HepG2 (cell line): ENCODE measurements around the gene CCDC154. TPM values are rescaled to one million over a fixed set of nuclear protein-coding genes. Genes with fewer than 3 reads are reported as not detected.

Experiments
- DMAP1 ChIP-seq: IDR thresholded peaks from 2 replicates; pipeline ENCODE4 v1.6.1; 2016
- DNMT1 ChIP-seq: sonication (generic); formaldehyde crosslinking; IDR thresholded peaks from 2 replicates; pipeline ENCODE4 v1.5.1; 2020; ENCODE audit warnings: mild to moderate bottlenecking, missing genetic modification reagents
- HOXD1 ChIP-seq: sonication (generic); formaldehyde crosslinking; IDR thresholded peaks from 2 replicates; pipeline ENCODE4 v1.5.0; 2020; ENCODE audit warnings: missing genetic modification reagents
- KAT7 ChIP-seq: IDR thresholded peaks from 2 replicates; pipeline ENCODE4 v1.6.1; 2018; ENCODE audit warnings: borderline replicate concordance, missing compliant biosample characterization
- KLF15 ChIP-seq: sonication (generic); formaldehyde crosslinking; IDR thresholded peaks from 2 replicates; pipeline ENCODE4 v1.8.1; 2023; ENCODE audit warnings: borderline replicate concordance, mild to moderate bottlenecking, inconsistent platforms, missing genetic modification reagents, mixed read lengths
- MATR3 ChIP-seq: sonication (generic); formaldehyde crosslinking; IDR thresholded peaks from 2 replicates; pipeline ENCODE4 v1.4.0; 2020; ENCODE audit warnings: missing genetic modification reagents
- NR2C2 ChIP-seq: sonication (generic); formaldehyde crosslinking; IDR thresholded peaks from 2 replicates; pipeline ENCODE4 v1.4.0; 2020; ENCODE audit warnings: missing genetic modification reagents, mild to moderate bottlenecking, moderate library complexity, borderline replicate concordance
- SMAD1 ChIP-seq: sonication (generic); formaldehyde crosslinking; IDR thresholded peaks from 2 replicates; pipeline ENCODE4 v1.4.0; 2020; ENCODE audit warnings: missing genetic modification reagents, low read depth, mild to moderate bottlenecking, borderline replicate concordance
- ZFP41 ChIP-seq: sonication (generic); formaldehyde crosslinking; IDR thresholded peaks from 2 replicates; pipeline ENCODE4 v1.4.0; 2020; ENCODE audit warnings: mild to moderate bottlenecking, missing genetic modification reagents, borderline replicate concordance
- ZNF124 ChIP-seq: sonication (generic); formaldehyde crosslinking; IDR thresholded peaks from 2 replicates; pipeline ENCODE4 v1.4.0; 2020; ENCODE audit warnings: missing genetic modification reagents
- ZNF33A ChIP-seq: sonication (generic); formaldehyde crosslinking; IDR thresholded peaks from 2 replicates; pipeline ENCODE4 v1.5.1; 2020; ENCODE audit warnings: missing genetic modification reagents, mild to moderate bottlenecking, moderate library complexity, borderline replicate concordance
- ZNF891 ChIP-seq: sonication (generic); formaldehyde crosslinking; IDR thresholded peaks from 2 replicates; pipeline ENCODE4 v1.5.0; 2020; ENCODE audit warnings: mild to moderate bottlenecking, missing genetic modification reagents
- polyA plus RNA-seq, 8 experiments: library from polyadenylated mRNA; depleted of rRNA in 3 of 8; stranded (reverse) in 7 of 8; unstranded in 1 of 8; fragments of >200 nt; fragmentation: Illumina TruSeq in 4 of 8; extraction: Trizol in 4 of 8; gene quantifications; 2 replicates each; pipeline versions ENCODE4 v1.2.1 to v1.2.3, GENCODE V29; 2011 to 2016; ENCODE audit warnings: low read depth in 4 of 8, missing spikeins in 1 of 8, mixed read lengths in 1 of 8; ENCODE audit not compliant: insufficient read depth in 1 of 8
- total RNA-seq, 5 experiments: library from RNA; depleted of rRNA; stranded (reverse); fragments of >200 nt; fragmentation: Illumina TruSeq; extraction: Trizol; gene quantifications; 2 replicates each; pipeline ENCODE4 v1.2.3, GENCODE V29; 2016; ENCODE audit warnings: low read depth in 1 of 5
- TF ChIP-seq, protein P1 (sequence below): sonication (generic); formaldehyde crosslinking; IDR thresholded peaks from 2 replicates; pipeline ENCODE4 v1.4.0; 2020; ENCODE audit warnings: missing genetic modification reagents, borderline replicate concordance
- TF ChIP-seq, protein P2 (sequence below): sonication (generic); formaldehyde crosslinking; IDR thresholded peaks from 2 replicates; pipeline ENCODE4 v1.4.0; 2020; ENCODE audit warnings: missing genetic modification reagents, mild to moderate bottlenecking, borderline replicate concordance
- TF ChIP-seq, protein P3 (sequence below): sonication (generic); formaldehyde crosslinking; IDR thresholded peaks from 2 replicates; pipeline ENCODE4 v1.8.0; 2022; ENCODE audit warnings: missing genetic modification reagents, mild to moderate bottlenecking, moderate library complexity, borderline replicate concordance
- TF ChIP-seq, protein P4 (sequence below): sonication (generic); formaldehyde crosslinking; IDR thresholded peaks from 2 replicates; pipeline ENCODE4 v1.4.0; 2020; ENCODE audit warnings: mild to moderate bottlenecking, missing genetic modification reagents

CCDC154 gene
- total and polyA plus RNA-seq, 2 of the 13 experiments (the other 11 are each of a cell fraction or from before 2014, with no cell fraction given): 0.92 to 1.5 TPM

DNA sequence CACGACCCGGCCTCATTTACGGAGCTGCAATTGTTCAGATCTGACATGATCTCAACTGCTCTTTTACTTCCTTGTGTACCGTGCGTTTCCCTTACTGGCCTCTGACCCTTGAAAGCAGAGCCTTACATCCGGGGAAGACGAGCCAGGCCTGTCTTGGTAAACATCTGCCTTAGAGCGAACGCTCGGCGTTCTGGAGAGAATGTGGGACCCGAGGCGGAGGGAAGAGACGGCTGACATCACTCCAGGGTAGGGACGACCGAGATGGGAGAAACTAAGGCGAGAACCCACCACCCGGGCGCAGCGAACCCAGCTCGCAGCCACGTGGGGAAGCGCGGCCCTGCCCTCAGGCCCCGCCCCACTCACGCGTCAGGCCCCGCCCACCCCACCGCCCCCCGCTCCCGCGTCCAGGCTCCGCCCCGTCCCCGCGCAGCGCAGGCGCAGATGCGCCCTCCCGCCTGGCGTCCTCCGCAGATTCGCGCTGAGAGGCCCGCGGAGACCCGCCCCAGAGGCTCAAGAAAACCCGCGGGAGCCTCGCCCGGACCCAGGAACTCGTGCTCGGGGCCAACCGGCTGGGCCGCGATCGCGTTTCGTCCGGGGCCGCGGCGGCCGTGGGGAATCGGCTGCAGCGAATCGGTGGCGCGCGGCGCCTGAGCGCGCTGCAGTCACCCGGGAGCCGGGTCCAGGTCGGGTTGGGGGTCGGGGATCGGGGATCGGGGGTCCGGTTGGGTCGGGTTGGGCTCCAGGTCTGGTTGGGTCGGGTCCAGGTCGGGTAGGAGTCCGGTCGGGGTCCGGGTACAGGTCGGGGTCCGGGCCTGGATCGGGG, 48.8 kb upstream of the CCDC154 start, which contains the start of gene TELO2 (continued):
- TF ChIP-seq, protein P1, sequence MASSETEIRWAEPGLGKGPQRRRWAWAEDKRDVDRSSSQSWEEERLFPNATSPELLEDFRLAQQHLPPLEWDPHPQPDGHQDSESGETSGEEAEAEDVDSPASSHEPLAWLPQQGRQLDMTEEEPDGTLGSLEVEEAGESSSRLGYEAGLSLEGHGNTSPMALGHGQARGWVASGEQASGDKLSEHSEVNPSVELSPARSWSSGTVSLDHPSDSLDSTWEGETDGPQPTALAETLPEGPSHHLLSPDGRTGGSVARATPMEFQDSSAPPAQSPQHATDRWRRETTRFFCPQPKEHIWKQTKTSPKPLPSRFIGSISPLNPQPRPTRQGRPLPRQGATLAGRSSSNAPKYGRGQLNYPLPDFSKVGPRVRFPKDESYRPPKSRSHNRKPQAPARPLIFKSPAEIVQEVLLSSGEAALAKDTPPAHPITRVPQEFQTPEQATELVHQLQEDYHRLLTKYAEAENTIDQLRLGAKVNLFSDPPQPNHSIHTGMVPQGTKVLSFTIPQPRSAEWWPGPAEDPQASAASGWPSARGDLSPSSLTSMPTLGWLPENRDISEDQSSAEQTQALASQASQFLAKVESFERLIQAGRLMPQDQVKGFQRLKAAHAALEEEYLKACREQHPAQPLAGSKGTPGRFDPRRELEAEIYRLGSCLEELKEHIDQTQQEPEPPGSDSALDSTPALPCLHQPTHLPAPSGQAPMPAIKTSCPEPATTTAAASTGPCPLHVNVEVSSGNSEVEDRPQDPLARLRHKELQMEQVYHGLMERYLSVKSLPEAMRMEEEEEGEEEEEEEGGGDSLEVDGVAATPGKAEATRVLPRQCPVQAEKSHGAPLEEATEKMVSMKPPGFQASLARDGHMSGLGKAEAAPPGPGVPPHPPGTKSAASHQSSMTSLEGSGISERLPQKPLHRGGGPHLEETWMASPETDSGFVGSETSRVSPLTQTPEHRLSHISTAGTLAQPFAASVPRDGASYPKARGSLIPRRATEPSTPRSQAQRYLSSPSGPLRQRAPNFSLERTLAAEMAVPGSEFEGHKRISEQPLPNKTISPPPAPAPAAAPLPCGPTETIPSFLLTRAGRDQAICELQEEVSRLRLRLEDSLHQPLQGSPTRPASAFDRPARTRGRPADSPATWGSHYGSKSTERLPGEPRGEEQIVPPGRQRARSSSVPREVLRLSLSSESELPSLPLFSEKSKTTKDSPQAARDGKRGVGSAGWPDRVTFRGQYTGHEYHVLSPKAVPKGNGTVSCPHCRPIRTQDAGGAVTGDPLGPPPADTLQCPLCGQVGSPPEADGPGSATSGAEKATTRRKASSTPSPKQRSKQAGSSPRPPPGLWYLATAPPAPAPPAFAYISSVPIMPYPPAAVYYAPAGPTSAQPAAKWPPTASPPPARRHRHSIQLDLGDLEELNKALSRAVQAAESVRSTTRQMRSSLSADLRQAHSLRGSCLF (CRISPR knock-in tag): no peak
- TF ChIP-seq ZNF891 (CRISPR knock-in tag) (no peak; the same call in 1 of the 2 replicates), ZNF124 (CRISPR knock-in tag) (no peak; the same call in 1 of the 2 replicates), KAT7 (CRISPR knock-in tag) (peak; percentile 61; the same call in 1 of the 2 replicates), MATR3 (CRISPR knock-in tag) (no peak), NR2C2 (CRISPR knock-in tag) (peak; percentile 72), ZNF33A (CRISPR knock-in tag) (no peak), KLF15 (CRISPR knock-in tag) (no peak), HOXD1 (CRISPR knock-in tag) (no peak), DMAP1 (CRISPR knock-in tag) (peak; percentile 87), DNMT1 (CRISPR knock-in tag) (no peak), ZFP41 (CRISPR knock-in tag) (no peak), SMAD1 (CRISPR knock-in tag) (no peak)
- TF ChIP-seq, protein P2, sequence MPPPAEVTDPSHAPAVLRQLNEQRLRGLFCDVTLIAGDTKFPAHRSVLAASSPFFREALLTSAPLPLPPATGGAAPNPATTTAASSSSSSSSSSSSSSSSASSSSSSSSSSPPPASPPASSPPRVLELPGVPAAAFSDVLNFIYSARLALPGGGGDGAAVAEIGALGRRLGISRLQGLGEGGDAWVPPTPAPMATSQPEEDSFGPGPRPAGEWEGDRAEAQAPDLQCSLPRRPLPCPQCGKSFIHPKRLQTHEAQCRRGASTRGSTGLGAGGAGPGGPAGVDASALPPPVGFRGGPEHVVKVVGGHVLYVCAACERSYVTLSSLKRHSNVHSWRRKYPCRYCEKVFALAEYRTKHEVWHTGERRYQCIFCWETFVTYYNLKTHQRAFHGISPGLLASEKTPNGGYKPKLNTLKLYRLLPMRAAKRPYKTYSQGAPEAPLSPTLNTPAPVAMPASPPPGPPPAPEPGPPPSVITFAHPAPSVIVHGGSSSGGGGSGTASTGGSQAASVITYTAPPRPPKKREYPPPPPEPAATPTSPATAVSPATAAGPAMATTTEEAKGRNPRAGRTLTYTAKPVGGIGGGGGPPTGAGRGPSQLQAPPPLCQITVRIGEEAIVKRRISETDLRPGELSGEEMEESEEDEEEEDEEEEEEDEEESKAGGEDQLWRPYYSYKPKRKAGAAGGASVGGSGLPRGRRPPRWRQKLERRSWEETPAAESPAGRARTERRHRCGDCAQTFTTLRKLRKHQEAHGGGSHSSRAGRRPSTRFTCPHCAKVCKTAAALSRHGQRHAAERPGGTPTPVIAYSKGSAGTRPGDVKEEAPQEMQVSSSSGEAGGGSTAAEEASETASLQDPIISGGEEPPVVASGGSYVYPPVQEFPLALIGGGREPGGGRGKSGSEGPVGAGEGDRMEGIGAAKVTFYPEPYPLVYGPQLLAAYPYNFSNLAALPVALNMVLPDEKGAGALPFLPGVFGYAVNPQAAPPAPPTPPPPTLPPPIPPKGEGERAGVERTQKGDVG (CRISPR knock-in tag): no peak
- TF ChIP-seq, protein P3, sequence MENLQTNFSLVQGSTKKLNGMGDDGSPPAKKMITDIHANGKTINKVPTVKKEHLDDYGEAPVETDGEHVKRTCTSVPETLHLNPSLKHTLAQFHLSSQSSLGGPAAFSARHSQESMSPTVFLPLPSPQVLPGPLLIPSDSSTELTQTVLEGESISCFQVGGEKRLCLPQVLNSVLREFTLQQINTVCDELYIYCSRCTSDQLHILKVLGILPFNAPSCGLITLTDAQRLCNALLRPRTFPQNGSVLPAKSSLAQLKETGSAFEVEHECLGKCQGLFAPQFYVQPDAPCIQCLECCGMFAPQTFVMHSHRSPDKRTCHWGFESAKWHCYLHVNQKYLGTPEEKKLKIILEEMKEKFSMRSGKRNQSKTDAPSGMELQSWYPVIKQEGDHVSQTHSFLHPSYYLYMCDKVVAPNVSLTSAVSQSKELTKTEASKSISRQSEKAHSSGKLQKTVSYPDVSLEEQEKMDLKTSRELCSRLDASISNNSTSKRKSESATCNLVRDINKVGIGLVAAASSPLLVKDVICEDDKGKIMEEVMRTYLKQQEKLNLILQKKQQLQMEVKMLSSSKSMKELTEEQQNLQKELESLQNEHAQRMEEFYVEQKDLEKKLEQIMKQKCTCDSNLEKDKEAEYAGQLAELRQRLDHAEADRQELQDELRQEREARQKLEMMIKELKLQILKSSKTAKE (CRISPR knock-in tag): no peak
- TF ChIP-seq, protein P4, sequence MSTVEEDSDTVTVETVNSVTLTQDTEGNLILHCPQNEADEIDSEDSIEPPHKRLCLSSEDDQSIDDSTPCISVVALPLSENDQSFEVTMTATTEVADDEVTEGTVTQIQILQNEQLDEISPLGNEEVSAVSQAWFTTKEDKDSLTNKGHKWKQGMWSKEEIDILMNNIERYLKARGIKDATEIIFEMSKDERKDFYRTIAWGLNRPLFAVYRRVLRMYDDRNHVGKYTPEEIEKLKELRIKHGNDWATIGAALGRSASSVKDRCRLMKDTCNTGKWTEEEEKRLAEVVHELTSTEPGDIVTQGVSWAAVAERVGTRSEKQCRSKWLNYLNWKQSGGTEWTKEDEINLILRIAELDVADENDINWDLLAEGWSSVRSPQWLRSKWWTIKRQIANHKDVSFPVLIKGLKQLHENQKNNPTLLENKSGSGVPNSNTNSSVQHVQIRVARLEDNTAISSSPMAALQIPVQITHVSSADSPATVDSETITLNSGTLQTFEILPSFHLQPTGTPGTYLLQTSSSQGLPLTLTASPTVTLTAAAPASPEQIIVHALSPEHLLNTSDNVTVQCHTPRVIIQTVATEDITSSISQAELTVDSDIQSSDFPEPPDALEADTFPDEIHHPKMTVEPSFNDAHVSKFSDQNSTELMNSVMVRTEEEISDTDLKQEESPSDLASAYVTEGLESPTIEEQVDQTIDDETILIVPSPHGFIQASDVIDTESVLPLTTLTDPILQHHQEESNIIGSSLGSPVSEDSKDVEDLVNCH (CRISPR knock-in tag): no peak
